ENCODE measurements around the gene PDGFC. TPM values are rescaled to one million over a fixed set of nuclear protein-coding genes. Genes with fewer than 3 reads are reported as not detected.

The PDGFC gene
- polyA plus RNA-seq, 1 donor from 2014 or later: 3.8 TPM

- no peak overlapping the region for H3K9ac ChIP-seq (ENCODE audit: low read length)
- H3K27me3 ChIP-seq (ENCODE audit: insufficient read depth, low read depth, low read length): no peaks in the 10 kb centered on the region
- TF ChIP-seq TAF1 (IDR thresholded peaks at IDR 0.05; ENCODE audit: low read depth): no peak
- TF ChIP-seq REST (IDR thresholded peaks at IDR 0.05; ENCODE audit: borderline replicate concordance): no peak
- TF ChIP-seq MXI1 (conservative IDR thresholded peaks at IDR 0.05; ENCODE audit: poor library complexity, severe bottlenecking): no peak
- no peak for TF ChIP-seq SMC3 (conservative IDR thresholded peaks at IDR 0.05; ENCODE audit: poor library complexity)
- TF ChIP-seq RAD21 (conservative IDR thresholded peaks at IDR 0.05): no peak
- no peak for TF ChIP-seq EP300 (conservative IDR thresholded peaks at IDR 0.05; ENCODE audit: poor library complexity, severe bottlenecking)
- TF ChIP-seq EZH2 (IDR thresholded peaks at IDR 0.05; ENCODE audit: borderline replicate concordance, insufficient read depth, low read length, poor library complexity, severe bottlenecking): no peak
- no peak for TF ChIP-seq CTCF (IDR thresholded peaks at IDR 0.05; ENCODE audit: poor library complexity, severe bottlenecking)
- no peak overlapping the region for H3K4me2 ChIP-seq (ENCODE audit: low read length)
- H3F3A ChIP-seq (ENCODE audit: insufficient read depth, low read length, poor library complexity, severe bottlenecking): no peaks in the 10 kb centered on the region
- H2AFZ ChIP-seq (ENCODE audit: low read depth, low read length): no peak overlapping the region
- no peaks in the 10 kb centered on the region for H3K36me3 ChIP-seq (ENCODE audit: insufficient read depth, low read length)
- H3K4me3 ChIP-seq (ENCODE audit: low read length): no peak overlapping the region
- no peaks in the 10 kb centered on the region for H3K9me3 ChIP-seq (ENCODE audit: low read length)
- H4K20me1 ChIP-seq (ENCODE audit: insufficient read depth): no peaks in the 10 kb centered on the region
- no peaks in the 10 kb centered on the region for H3K9me2 ChIP-seq (ENCODE audit: insufficient read depth, low read length)
- no peak overlapping the region for H3K27ac ChIP-seq (ENCODE audit: low read length)
- no peaks in the 10 kb centered on the region for H3K79me2 ChIP-seq (replicated peaks; ENCODE audit: insufficient read depth, low read length)
These were observed 186.6 kb downstream of the PDGFC start for GRCh38 chr4:156784970-156785369.

GRCh38 chr4:156783966-156784365 is 187.6 kb downstream of the PDGFC start:
- no peak for TF ChIP-seq EZH2 (IDR thresholded peaks at IDR 0.05; ENCODE audit: borderline replicate concordance, insufficient read depth, low read length, poor library complexity, severe bottlenecking)
- TF ChIP-seq CTCF (IDR thresholded peaks at IDR 0.05; ENCODE audit: poor library complexity, severe bottlenecking): no peak
- TF ChIP-seq MXI1 (conservative IDR thresholded peaks at IDR 0.05; ENCODE audit: poor library complexity, severe bottlenecking): no peak
- TF ChIP-seq SMC3 (conservative IDR thresholded peaks at IDR 0.05; ENCODE audit: poor library complexity): no peak
- no peak for TF ChIP-seq POLR2AphosphoS5 (IDR thresholded peaks at IDR 0.05)
- H3K9me2 ChIP-seq (ENCODE audit: insufficient read depth, low read length): no peaks in the 10 kb centered on the region
- no peaks in the 10 kb centered on the region for H3F3A ChIP-seq (ENCODE audit: insufficient read depth, low read length, poor library complexity, severe bottlenecking)
- no peaks in the 10 kb centered on the region for H3K79me2 ChIP-seq (replicated peaks; ENCODE audit: insufficient read depth, low read length)
- no peak overlapping the region for H3K9ac ChIP-seq (ENCODE audit: low read length)
- no peak overlapping the region for H3K27ac ChIP-seq (ENCODE audit: low read length)
- no peak overlapping the region for H3K4me3 ChIP-seq (ENCODE audit: low read length)
- no peak overlapping the region for H2AFZ ChIP-seq (ENCODE audit: low read depth, low read length)
- H4K20me1 ChIP-seq (ENCODE audit: insufficient read depth): no peaks in the 10 kb centered on the region
- no peaks in the 10 kb centered on the region for H3K36me3 ChIP-seq (ENCODE audit: insufficient read depth, low read length)
- H3K4me2 ChIP-seq (ENCODE audit: low read length): no peak overlapping the region
- no peaks in the 10 kb centered on the region for H3K27me3 ChIP-seq (ENCODE audit: insufficient read depth, low read depth, low read length)
- H3K9me3 ChIP-seq (ENCODE audit: low read length): no peaks in the 10 kb centered on the region
